Skeletal muscle satellite cell (primary cell): ENCODE data around the gene RELA.
"Not testable (repeated sequence)": the region's sequence is repeated elsewhere in the genome, so short reads cannot be mapped to it uniquely, and the experiment has no call there.

Source experiments
- H3K27me3 ChIP-seq: 2 replicates; pipeline ENCODE4 v1.7.0; 2013; ENCODE audit warnings: low read length; ENCODE audit not compliant: control insufficient read depth, insufficient read depth
- H3K36me3 ChIP-seq: 2 replicates; pipeline ENCODE4 v1.7.0; 2013; ENCODE audit warnings: mild to moderate bottlenecking, control low read depth, low read length; ENCODE audit not compliant: insufficient read depth
- H3K4me1 ChIP-seq: 2 replicates; pipeline ENCODE4 v1.7.0; 2013; ENCODE audit warnings: low read length; ENCODE audit not compliant: control insufficient read depth, insufficient read depth
- H3K4me2 ChIP-seq: 2 replicates; pipeline ENCODE4 v1.7.0; 2013; ENCODE audit warnings: mild to moderate bottlenecking, low read length
- H3K4me3 ChIP-seq: 2 replicates; pipeline ENCODE4 v1.7.0; 2013; ENCODE audit warnings: low read length
- H3K9ac ChIP-seq: 2 replicates; pipeline ENCODE4 v1.7.0; 2013; ENCODE audit warnings: mild to moderate bottlenecking, low read depth, low read length, moderate library complexity
- H3K9me3 ChIP-seq: replicated peaks from 2 replicates; pipeline ENCODE4 v1.7.0; 2013; ENCODE audit warnings: mild to moderate bottlenecking, control low read depth, low read length

The RELA gene

GRCh38 chr11:65698205-65698604, 35.5 kb upstream of the RELA start:
- peaks cover 46% of the 10 kb centered on the region for H3K27me3 ChIP-seq
- no peak overlapping the region for H3K9ac ChIP-seq
- no peaks in the 10 kb centered on the region for H3K4me1 ChIP-seq
- H3K4me2 ChIP-seq: no peak overlapping the region
- no peaks in the 10 kb centered on the region for H3K9me3 ChIP-seq
- H3K4me3 ChIP-seq: no peak overlapping the region
- H3K36me3 ChIP-seq: no peaks in the 10 kb centered on the region

GRCh38 chr11:65696802-65697552, 34.3 kb upstream of the RELA start:
- no peak overlapping the region for H3K4me2 ChIP-seq
- no peak overlapping the region for H3K4me3 ChIP-seq
- H3K36me3 ChIP-seq: no peaks in the 10 kb centered on the region
- H3K9ac ChIP-seq: no peak overlapping the region
- no peaks in the 10 kb centered on the region for H3K4me1 ChIP-seq
- peaks cover 38% of the 10 kb centered on the region for H3K27me3 ChIP-seq
- H3K9me3 ChIP-seq: no peaks in the 10 kb centered on the region

GRCh38 chr11:65695459-65696241, 32.9 kb upstream of the RELA start:
- H3K36me3 ChIP-seq: no peaks in the 10 kb centered on the region
- H3K9ac ChIP-seq: no peak overlapping the region
- H3K4me1 ChIP-seq: no peaks in the 10 kb centered on the region
- H3K27me3 ChIP-seq: peaks cover 28% of the 10 kb centered on the region
- H3K4me3 ChIP-seq: no peak overlapping the region
- H3K9me3 ChIP-seq: no peaks in the 10 kb centered on the region
- no peak overlapping the region for H3K4me2 ChIP-seq

- Histone ChIP-seq H3K4me1 (no peaks in the 10 kb centered on the region), H3K9ac (no peak overlapping the region), H3K4me3 (no peak overlapping the region), H3K9me3 (no peaks in the 10 kb centered on the region), H3K4me2 (no peak overlapping the region), H3K36me3 (no peaks in the 10 kb centered on the region), H3K27me3 (peaks cover 22% of the 10 kb centered on the region)
These were observed 29.7 kb upstream of the RELA start for GRCh38 chr11:65692367-65692766.

GRCh38 chr11:65691847-65692246, 29.1 kb upstream of the RELA start:
- H3K9ac ChIP-seq, H3K4me2 ChIP-seq, H3K4me1 ChIP-seq, H3K9me3 ChIP-seq, H3K36me3 ChIP-seq, H3K4me3 ChIP-seq: not testable (repeated sequence)
- H3K27me3 ChIP-seq: peaks cover 23% of the 10 kb centered on the region

- Histone ChIP-seq H3K4me1 (no peaks in the 10 kb centered on the region), H3K9ac (no peak overlapping the region), H3K4me2 (no peak overlapping the region), H3K27me3 (peaks cover 45% of the 10 kb centered on the region), H3K4me3 (no peak overlapping the region), H3K36me3 (no peaks in the 10 kb centered on the region), H3K9me3 (no peaks in the 10 kb centered on the region)
These were observed 23.3 kb upstream of the RELA start for GRCh38 chr11:65685981-65686380.

- not testable (repeated sequence) for H3K36me3 ChIP-seq, H3K4me3 ChIP-seq, H3K9me3 ChIP-seq, H3K4me1 ChIP-seq, H3K4me2 ChIP-seq, H3K9ac ChIP-seq
- peaks cover 42% of the 10 kb centered on the region for H3K27me3 ChIP-seq
These were observed 20.8 kb upstream of the RELA start for GRCh38 chr11:65683480-65683879.

GRCh38 chr11:65680192-65680743, 17.6 kb upstream of the RELA start:
- H3K9me3 ChIP-seq: no peaks in the 10 kb centered on the region
- H3K4me3 ChIP-seq: no peak overlapping the region
- H3K27me3 ChIP-seq: peaks cover 24% of the 10 kb centered on the region
- no peaks in the 10 kb centered on the region for H3K4me1 ChIP-seq
- H3K9ac ChIP-seq: no peak overlapping the region
- no peak overlapping the region for H3K4me2 ChIP-seq
- H3K36me3 ChIP-seq: no peaks in the 10 kb centered on the region

GRCh38 chr11:65672982-65673381, 10.3 kb upstream of the RELA start:
- H3K4me3 ChIP-seq: no peak overlapping the region
- no peaks in the 10 kb centered on the region for H3K27me3 ChIP-seq
- no peaks in the 10 kb centered on the region for H3K4me1 ChIP-seq
- H3K36me3 ChIP-seq: no peaks in the 10 kb centered on the region
- H3K4me2 ChIP-seq: no peak overlapping the region
- no peak overlapping the region for H3K9ac ChIP-seq
- H3K9me3 ChIP-seq: no peaks in the 10 kb centered on the region

- no peaks in the 10 kb centered on the region for H3K36me3 ChIP-seq
- H3K4me1 ChIP-seq: no peaks in the 10 kb centered on the region
- no peaks in the 10 kb centered on the region for H3K9me3 ChIP-seq
- no peak overlapping the region for H3K4me2 ChIP-seq
- H3K27me3 ChIP-seq: no peaks in the 10 kb centered on the region
- H3K4me3 ChIP-seq: no peak overlapping the region
- no peak overlapping the region for H3K9ac ChIP-seq
These were observed 9.6 kb upstream of the RELA start for GRCh38 chr11:65672180-65672860.

GRCh38 chr11:65663639-65664200, 1.0 kb upstream of the RELA start:
- Histone ChIP-seq H3K9ac (peak overlapping the region; percentile 98), H3K4me3 (peak overlapping the region; percentile 77), H3K4me2 (peak overlapping the region; percentile 99), H3K4me1 (peaks cover 24% of the 10 kb centered on the region), H3K36me3 (peaks cover 32% of the 10 kb centered on the region), H3K9me3 (no peaks in the 10 kb centered on the region), H3K27me3 (no peaks in the 10 kb centered on the region)
